AG04449 (cell line): ENCODE data around the gene RNU5B-1.

Source experiments
- CTCF ChIA-PET: fragments of 350-600 bp; formaldehyde crosslinking; extraction: SDS; loops from one replicate; lab custom pipeline; 2021; ENCODE audit warnings: antibody characterized with exemption; lab: Yijun Ruan, JAX
- POLR2A ChIA-PET: fragments of 400-600, 350-600 bp; formaldehyde crosslinking; extraction: SDS; loops from one replicate; lab custom pipeline; 2020; ENCODE audit warnings: antibody characterized with exemption, inconsistent platforms; lab: Yijun Ruan, JAX
- DNase-seq: peaks from one replicate; pipeline ENCODE4 v3.0.0-alpha.2; 2010; ENCODE audit warnings: low read depth, low spot score
- H3K4me3 ChIP-seq: 2 replicates; pipeline ENCODE4 v1.5.1; 2011; ENCODE audit warnings: low read depth, mild to moderate bottlenecking, control low read depth, low read length
- TF ChIP-seq, protein P1 (sequence below): IDR thresholded peaks from one replicate; pipeline ENCODE4 v1.5.1; 2011; ENCODE audit warnings: mild to moderate bottlenecking, moderate library complexity, low read length, control low read depth, inconsistent platforms; ENCODE audit not compliant: insufficient read depth; ENCODE audit errors: missing control alignments

The RNU5B-1 gene

GRCh38 chr15:65326818-65327217, 22.3 kb downstream of the RNU5B-1 start:
- POLR2A ChIA-PET: no interaction called here
- DNase-seq: no peak
- TF ChIP-seq, protein P1, sequence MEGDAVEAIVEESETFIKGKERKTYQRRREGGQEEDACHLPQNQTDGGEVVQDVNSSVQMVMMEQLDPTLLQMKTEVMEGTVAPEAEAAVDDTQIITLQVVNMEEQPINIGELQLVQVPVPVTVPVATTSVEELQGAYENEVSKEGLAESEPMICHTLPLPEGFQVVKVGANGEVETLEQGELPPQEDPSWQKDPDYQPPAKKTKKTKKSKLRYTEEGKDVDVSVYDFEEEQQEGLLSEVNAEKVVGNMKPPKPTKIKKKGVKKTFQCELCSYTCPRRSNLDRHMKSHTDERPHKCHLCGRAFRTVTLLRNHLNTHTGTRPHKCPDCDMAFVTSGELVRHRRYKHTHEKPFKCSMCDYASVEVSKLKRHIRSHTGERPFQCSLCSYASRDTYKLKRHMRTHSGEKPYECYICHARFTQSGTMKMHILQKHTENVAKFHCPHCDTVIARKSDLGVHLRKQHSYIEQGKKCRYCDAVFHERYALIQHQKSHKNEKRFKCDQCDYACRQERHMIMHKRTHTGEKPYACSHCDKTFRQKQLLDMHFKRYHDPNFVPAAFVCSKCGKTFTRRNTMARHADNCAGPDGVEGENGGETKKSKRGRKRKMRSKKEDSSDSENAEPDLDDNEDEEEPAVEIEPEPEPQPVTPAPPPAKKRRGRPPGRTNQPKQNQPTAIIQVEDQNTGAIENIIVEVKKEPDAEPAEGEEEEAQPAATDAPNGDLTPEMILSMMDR: no peak
- H3K4me3 ChIP-seq: no peak overlapping the region
- CTCF ChIA-PET: interaction anchor here (1.0 to 16.1 kb wide), 6 partner anchors 8 to 73 kb away, joined by 3 to 652 read pairs (median 8); partner anchors contain the start of gene IGDCC3

DNA sequence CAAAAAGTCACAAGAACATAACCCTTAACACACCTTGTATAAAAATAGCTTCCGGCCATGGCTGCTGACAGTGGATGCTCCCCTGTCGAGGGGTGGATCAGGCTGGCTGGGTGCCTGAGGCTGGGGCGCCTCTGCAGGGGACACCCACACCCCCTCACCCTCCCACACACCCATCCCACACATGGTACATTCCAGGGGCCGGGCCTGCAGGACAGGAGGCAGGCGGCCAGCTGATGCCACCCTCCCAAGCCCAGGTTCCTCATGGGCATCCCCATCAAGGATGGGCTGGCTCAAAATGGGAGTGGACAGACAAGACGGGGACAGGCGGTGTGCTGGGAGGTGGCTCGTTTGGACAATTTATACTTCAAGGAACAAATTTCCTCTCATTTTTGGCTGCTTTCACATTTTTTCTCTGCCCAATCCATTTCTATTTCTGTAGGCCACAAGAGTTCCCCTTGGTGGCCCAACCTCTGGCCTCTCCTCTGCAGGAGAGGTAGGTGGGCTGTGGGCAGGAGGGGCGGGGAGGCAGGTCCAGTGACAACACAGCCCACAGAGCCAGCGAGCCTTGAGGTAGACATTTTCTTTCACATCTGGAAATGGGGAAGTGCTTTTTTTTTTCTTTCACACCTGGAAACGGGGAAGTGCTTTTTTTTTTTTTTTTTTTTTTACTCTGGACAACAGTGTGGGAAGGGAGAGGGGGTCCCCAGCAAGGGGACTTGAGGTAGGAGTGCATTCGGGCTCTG, 23.3 kb downstream of the RNU5B-1 start:
- ChIA-PET CTCF (interaction anchor here (1.0 to 16.1 kb wide), 5 partner anchors 9 to 72 kb away, joined by 3 to 652 read pairs (median 12); partner anchors contain the start of gene IGDCC3), POLR2A (no interaction called here)
- no peak for DNase-seq

DNA sequence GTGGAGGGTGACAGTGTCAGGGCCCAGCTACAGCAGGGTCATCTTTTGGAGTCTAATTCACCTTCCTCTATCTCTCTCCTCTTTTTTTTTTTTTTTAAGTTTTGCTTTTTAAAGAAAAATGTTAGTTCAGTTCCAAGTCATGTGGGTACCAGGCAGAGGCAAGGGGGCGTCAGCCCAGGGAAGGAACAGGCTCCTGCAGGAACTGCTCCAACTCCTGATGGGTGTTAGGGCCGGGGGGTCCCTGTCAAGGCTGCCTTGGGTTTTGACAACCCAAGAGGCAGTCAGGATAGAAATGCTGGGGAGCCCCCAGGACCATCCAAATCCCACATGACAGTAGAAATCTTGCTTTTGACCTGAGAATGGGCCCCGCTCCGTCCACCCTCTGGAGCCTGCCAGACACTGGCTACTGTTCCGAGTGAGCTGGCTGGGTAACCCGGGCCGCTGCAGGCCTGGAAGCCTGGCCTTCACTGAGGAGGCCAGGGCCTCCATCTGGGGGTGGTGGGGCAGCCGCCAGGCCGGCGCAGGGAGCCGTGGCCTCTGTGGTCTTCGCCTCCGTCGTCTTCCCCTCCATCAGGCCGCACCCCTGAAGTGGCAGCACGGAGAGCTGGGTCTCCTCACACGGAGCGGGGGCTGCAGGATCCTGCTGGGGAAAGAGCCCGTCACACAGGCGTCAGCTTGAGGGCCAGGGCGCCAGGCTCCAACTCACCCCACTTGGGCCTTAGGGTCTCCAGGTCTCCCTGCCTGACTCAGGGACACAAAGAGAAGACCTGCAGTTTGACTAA, 24.2 kb downstream of the RNU5B-1 start:
- no peak for DNase-seq
- TF ChIP-seq, protein P1: no peak
- ChIA-PET POLR2A (no interaction called here), CTCF (interaction anchor here (1.2 to 4.1 kb wide), 2 partner anchors 7 to 10 kb away, joined by 3 to 23 read pairs; no protein-coding TSS in a partner anchor)
- no peak overlapping the region for H3K4me3 ChIP-seq

More for the DNA sequence above, 23.3 kb downstream of the RNU5B-1 start:
- TF ChIP-seq, protein P1: no peak
- no peak overlapping the region for H3K4me3 ChIP-seq

GRCh38 chr15:65329288-65329983, 25.0 kb downstream of the RNU5B-1 start:
- CTCF ChIA-PET: interaction anchor here (1.1 to 4.1 kb wide), 3 partner anchors 8 to 56 kb away, joined by 3 to 23 read pairs (median 4); no protein-coding TSS in a partner anchor
- no peak for DNase-seq
- TF ChIP-seq, protein P1: no peak
- H3K4me3 ChIP-seq: no peak overlapping the region
- POLR2A ChIA-PET: no interaction called here

DNA sequence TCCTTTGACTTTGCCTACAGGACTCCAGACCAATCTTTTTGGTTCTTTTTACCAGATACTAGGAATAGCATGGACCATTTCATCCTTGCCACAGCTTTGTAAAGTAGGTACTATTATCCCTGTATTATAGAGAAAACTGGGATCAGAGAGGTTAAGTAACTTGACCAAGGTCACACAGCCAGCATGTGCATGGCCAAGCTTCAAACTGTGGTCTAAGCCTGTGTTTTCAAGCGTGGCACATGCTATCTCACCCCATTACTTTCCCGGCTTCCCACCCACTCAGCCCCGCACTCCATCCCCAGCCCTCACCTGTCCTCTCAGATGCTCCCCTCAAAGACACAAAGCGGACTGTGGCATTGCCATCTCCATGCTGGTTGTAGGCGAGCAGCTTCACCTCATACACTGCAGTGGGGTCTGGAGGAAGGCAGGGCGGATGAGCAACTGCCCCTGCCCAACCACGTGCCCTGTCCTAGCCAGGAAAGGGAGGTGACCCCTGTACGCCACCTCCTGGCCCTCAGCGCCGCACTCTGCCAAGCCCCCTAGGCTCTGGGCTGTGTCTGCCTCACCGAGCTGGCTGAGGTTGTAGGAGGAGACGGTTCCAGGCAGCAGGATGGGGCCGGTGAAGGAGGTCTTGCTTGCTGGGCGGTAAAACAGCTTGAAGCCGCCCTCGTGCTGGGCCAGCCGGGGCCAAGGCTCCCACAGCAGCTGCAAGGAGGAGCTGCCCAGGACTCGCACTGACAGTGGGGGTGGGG, 25.7 kb downstream of the RNU5B-1 start:
- POLR2A ChIA-PET: no interaction called here
- TF ChIP-seq, protein P1: no peak
- DNase-seq: no peak
- H3K4me3 ChIP-seq: no peak overlapping the region
- CTCF ChIA-PET: interaction anchor here (0.8 to 4.1 kb wide), 5 partner anchors 9 to 55 kb away, joined by 3 to 23 read pairs (median 4); no protein-coding TSS in a partner anchor
